Measurements from ENCODE around the gene SAMD4B.
"Not testable (repeated sequence)": the region's sequence is repeated elsewhere in the genome, so short reads cannot be mapped to it uniquely, and the experiment has no call there.

SAMD4B gene, protein sequence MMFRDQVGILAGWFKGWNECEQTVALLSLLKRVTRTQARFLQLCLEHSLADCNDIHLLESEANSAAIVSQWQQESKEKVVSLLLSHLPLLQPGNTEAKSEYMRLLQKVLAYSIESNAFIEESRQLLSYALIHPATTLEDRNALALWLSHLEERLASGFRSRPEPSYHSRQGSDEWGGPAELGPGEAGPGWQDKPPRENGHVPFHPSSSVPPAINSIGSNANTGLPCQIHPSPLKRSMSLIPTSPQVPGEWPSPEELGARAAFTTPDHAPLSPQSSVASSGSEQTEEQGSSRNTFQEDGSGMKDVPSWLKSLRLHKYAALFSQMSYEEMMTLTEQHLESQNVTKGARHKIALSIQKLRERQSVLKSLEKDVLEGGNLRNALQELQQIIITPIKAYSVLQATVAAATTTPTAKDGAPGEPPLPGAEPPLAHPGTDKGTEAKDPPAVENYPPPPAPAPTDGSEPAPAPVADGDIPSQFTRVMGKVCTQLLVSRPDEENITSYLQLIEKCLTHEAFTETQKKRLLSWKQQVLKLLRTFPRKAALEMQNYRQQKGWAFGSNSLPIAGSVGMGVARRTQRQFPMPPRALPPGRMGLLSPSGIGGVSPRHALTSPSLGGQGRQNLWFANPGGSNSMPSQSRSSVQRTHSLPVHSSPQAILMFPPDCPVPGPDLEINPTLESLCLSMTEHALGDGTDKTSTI

DNA sequence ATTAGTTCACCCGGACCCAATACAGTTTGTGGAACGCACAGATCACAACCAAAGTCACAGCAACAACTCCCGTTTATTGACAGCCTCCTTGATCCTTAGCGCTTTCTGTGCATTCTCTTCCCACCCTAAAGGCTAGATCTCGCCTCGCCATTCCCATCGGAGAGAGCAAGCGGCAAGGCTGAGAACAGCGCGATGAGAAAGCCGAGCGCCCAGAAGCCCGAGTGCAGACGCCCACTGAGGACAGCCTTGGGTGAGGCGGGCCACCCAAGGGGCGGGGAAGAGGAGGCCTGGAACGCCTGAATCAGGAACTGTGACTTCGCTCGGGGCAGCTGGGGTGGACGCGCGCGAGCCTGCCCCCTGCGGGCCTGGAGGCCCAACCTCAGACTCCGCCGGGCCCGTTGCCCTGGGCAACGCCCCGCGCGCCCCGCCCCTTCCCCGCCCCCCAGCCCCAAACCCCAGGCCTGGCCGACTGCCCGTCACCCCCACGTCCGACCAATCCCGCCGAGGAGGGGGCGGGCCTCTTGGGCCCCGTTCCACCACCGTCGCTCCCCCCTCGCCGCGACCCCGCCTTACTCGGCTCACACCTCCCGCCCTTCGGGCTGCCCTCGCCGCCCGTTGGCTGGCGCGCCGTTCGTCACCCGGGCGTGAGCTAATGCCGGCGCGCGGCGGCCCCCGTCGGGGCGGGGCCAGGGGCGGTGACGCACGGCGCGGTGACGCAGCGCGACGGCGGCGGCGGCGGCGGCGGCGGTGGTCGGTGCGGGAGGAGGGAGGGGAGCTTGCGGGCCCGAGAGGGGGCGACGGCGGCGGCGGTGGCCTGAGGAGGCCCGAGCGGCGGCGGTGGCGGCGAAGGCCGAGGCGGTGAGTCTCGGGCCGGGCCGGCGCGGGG, at the start of gene SAMD4B:
SAMD4B (plus strand) TSS at position 703 of the 886 bp plus-strand sequence. CDS start 14,473 bp downstream, outside the sequence.
- DNase-seq: peak; percentile 100

DNA sequence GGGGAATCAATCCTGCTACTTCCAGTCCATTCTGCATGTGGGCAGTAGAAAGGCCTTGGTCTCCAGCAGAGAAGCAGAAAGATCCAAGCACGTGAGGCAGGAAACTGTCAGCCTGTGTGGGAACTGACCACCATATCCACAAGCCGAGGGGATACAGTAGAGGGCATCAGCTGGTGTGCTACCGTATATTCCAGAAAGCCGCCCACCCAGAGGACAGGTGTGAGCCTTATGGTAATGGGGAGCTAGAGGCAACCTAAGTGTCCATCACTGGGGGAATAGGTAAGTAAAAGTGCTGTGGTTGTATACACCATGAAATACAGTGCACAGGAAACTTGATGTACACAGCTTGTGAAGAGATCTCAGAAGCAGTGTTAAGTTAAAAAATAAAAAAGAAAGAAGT, 48.8 kb upstream of the SAMD4B start:
- DNase-seq: no peak

DNA sequence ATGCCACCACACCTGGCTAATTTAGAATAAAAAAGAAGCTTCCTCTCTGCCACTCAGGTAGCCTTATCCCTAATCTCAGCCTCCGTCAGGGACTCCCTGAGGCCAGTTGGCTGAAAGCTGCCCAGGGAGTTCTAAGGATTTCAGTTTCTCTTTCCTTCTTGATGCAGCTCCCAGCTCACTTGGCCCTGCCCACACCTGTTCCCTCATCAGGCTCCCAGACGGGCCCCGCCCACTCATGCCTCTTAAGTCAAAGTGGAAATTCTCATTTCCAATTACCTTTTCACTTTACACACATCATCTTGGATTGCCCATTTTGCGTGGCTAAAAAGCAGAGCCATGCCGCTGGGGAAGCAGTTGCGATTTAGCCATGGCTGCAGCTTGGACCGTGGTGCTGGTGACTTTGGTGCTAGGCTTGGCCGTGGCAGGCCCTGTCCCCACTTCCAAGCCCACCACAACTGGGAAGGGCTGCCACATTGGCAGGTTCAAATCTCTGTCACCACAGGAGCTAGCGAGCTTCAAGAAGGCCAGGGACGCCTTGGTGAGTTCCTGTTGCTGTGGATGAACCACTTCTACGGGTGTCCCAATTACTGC, 46.1 kb upstream of the SAMD4B start, which contains the start of gene IFNL1:
IFNL1 (plus strand) TSS at position 353 of the 591 bp plus-strand sequence; CDS start at position 368, 15 bp downstream.
- DNase-seq: no peak

DNA sequence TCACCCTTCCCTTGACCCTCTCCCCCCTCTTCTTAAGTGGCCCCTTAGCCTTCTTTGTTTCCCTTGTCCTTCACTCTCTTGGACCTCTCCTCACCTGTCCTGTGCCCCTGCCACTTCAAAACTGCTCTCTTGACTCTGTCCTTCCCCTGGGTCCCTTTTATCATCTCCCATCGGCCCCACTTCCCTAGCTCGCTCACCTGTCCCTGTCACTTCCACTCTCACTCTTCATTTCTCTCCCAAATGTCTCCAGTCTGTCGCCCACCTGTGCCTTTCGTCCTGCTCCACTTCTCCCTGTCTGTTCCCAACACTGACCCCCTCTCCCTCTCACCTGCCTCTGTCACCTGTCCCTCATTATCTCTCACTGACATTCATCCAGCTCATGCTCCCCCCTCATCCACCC, 45.3 kb upstream of the SAMD4B start:
- DNase-seq: no peak

DNA sequence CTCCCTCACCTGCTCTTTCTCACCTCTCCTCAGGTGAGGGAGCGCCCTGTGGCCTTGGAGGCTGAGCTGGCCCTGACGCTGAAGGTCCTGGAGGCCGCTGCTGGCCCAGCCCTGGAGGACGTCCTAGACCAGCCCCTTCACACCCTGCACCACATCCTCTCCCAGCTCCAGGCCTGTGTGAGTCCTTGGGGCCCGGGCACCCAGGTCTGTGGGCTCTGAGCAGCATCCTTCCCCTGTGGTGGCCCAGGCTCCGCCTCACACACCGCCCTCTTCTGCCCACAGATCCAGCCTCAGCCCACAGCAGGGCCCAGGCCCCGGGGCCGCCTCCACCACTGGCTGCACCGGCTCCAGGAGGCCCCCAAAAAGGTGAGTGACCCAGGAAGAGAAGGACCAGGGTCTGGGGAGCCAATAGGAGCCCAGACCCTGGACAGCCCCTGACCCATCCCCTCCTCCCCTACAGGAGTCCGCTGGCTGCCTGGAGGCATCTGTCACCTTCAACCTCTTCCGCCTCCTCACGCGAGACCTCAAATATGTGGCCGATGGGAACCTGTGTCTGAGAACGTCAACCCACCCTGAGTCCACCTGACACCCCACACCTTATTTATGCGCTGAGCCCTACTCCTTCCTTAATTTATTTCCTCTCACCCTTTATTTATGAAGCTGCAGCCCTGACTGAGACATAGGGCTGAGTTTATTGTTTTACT, 44.1 kb upstream of the SAMD4B start:
- no peak for DNase-seq

DNA sequence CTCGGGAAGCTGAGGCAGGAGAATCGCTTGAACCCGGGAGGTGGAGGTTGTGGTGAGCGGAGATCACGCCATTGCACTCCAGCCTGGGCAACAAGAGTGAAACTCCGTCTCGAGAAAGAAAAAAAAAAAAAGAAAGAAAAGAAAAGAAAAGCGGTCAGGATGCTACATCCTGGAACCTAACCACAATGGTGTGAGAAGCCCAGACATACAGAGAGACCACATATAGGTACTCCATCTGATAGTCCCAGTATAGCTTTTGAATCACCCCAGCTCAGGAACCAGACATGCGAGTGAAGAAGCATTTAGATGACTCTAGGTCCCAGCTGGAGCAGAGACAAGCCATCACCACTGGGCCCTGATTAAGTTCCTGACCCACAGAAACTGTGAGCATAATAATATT, 42.8 kb upstream of the SAMD4B start:
- DNase-seq: no peak

DNA sequence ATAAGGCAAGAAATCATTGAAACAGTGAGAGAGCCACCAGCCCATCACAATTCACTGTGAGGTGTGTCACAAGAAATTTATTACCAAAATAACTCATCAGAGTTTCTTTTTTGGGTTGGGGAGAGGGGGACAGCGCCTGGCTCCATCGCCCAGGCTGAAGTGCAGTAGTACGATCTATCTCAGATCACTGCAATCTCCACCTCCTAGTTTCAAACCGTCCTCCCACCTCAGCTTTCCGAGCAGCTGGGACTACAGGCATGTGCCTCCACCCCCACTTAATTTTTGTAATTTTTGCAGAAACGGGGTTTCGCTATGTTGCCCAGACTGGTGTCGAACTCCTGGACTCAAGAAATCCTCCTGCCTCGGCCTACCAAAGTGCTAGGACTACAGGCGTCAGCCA, 42.4 kb upstream of the SAMD4B start:
- DNase-seq: no peak

DNA sequence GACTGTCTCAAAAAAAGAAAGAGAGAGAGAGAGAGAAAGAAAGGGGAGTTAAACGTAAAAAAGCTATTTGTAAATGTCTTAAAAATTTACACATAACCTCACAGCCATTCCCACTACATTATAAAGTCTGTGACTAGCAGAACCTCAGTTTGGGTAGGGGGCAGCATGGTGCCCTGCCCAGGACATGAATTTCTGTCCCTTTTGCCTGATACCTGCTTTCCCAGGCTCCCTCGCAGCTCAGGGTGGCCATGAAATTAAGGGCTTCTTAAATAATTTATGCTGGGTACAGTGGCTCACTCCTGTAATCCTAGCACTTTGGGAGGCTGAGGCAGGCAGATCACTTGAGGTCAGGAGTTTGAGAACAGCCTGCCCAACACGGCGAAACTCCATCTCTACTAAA, 41.2 kb upstream of the SAMD4B start:
- no peak for DNase-seq

DNA sequence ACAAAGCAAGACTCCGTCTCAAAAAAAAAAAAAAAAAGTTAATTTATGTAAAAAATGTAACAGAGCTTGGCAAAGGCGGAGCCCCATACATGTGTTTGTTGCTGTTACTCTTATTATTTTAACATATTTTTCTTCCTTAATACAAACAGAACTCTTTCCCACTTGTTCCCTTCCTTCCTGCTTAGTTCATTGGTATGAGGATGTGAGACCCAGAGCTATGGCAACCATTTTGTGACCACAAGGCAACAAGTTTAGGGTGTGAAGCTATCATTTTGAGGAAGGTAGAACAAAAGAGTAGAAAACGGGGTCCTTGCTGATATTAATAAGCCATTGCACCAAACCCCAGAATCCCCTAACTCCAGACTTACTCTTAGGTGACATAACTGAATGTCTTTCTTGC, 40.7 kb upstream of the SAMD4B start:
- DNase-seq: no peak

DNA sequence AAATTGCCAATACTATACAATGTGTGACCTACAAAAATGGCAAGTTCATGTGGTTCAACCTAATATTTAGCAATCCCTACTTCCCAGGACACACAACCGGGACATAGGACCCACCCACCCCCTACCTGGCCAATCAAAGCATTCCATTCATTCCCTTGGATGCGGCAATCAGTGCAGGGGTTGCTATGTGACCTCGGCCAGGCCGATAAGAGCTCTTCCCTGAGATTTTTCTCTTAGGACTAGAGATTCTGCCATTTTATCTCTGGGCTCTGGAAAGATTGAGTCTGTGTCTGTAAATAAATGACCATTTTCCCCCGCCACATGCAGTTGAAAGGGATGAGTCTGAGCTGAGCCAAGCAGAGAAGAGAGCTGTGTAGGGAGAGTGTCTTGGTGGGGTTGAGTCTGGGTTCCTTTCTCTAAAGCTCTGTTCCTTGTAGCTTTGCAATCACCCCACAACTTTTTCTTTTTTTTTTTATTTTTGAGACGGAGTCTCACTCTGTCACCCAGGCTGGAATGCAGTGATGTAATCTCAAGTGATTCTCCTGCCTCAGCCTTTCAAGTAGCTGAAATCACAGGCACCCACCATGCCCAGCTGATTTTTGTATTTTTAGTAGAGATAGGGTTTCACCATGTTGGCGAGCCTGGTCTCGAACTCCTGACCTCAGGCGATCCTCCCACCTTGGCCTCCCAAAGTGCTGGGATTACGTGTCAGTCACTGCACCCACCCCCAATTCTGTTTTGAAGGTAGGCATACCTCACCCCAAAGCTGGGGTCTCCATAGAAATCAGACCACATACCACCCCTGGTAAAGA, 38.6 kb upstream of the SAMD4B start:
- no peak for DNase-seq

DNA sequence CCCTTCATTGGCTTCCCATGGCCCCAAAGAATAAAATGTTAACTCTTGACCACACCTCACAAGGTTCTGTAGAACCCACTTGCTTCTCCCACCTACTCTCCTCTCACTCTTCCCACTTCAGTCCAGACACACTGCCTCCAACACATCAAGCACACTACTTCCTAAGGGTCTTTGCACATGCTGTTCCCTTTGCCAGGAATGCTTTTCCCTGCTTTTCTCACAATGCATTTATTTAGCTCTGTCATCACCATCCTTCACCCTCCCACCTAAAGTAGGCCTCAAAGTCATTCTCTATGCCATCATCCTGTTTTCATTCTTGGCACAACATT, 38.1 kb upstream of the SAMD4B start:
- no peak for DNase-seq

DNA sequence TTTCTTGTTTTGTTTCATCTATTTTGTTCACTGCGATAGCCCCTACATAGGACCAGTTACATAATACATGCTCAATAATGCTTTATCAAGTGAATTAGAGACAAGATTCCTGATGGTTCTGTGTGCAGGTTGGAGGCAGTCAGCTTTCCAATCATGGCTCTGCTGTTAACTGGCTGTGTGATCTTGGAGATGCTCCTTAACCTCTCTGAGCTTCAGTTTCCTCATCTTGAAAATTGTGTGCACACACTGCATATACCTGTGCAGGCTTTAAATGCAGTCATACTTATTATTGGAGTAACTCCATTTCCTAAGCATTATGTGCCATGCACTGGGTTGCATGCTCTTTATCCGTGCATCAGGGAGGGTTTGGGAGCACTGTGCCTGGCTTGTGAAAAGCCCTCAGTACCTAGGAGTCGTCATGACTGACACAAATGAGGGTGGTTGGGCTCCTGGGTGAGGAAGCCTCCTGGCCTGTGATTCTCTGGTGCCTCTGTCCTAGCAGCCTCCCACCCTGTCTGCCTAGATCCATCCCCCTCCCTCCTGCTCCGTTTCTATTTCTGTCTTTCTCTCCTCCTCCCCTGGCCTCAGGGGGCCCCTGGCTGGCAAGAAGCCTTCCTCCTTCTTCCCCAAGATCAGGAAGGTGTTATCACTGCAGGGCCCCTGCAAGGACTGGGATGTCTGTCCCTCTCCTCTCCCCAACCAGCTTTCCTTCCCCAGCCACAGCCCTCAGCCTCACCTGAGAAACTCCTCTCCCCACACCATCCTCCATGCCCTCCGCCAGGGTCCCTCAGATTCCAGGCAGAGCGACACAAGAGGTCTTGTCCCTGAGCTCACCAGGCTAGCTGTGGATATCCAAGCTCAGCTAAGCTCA, 37.3 kb upstream of the SAMD4B start:
- DNase-seq: no peak

DNA sequence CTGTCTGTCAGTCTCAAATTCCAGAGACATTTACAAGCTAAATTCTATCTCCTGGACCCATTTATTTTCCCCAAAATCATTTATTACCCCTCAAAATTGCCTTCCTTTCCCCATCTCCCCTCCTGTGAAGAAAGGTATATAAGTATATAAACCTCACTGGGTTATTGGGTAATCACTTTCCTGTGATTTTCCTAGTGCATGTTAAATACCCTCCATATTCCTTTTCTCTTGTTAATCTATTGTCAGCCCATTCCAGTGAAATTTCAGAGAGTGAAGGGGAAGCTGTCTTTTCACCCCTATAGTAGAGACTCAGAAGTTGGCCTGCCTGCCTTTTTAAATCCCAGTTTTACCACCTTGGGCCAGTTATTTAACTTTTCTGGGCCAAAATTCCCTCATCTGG, 36.1 kb upstream of the SAMD4B start:
- DNase-seq: no peak

DNA sequence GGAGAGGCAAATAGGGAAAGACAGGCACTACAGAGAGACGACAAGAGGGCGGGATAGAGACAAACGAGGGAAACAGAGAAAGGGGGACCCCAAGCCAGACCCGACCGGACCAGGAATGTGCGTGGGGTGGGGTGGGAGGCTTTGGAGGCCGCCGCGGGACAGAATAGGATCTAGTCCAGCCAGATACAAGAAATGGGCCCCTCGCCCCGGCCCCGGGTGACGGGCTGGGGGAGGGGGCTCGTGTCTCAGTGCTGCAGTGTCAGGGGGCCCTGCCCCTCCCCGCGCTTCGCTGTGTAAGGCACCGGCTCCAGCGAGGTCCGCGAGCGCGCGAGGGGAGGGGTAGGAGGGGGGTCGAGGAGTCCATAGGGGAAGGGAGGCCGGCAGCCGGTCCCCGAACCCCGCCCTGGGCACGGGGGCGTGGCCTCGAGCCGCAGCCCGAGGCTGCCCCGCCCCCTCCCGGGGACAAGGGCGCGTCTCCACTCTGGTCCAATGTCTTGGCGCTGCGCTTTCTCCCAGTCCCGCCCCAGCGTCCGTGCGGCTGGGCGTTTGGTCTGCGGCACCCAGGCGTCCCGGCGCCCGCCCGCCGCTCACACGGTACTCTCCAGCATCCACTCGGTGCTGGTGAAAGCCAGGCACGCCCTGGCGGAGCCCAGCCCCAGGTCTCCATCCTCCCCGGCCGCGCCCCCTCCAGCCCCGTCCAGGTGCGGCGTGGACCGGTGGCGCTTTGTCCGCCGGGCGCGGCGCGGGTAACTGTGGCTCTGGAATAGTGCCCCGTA, 35.0 kb upstream of the SAMD4B start:
- DNase-seq: no peak

DNA sequence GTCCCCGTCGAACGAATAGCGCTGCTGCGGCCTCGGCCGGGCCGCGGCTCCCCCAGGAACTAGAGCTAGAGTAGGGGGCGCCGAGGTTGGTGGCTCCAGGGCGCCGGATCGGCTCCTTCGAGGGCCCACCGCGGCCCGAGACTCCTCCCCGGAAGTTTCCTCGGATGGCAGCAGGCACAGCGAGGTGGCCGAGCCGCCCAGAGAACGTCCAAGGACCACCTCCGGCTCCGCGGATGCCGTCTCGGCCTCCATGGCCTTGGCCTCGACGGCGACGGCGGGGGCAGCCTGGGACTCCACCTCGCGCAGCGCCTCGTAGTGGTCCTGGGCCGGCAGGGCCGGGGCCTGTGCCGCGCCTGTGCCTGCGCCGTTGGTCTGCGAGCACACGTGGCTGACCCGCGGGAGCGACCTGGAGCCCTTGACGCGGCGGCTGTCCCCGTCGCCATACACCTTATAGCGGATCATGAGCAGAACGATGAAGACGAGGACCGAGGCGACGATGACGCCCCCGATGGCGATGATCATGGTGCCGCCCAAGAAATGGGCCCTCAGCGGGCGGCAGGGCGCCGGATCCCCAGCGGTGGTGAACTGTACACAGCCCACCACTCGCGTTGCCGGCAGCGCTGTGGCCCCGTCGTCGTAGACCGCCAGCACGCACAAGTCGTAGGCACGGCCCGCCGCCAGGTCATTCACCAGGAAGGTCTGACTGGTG, 34.2 kb upstream of the SAMD4B start:
- no peak for DNase-seq

DNA sequence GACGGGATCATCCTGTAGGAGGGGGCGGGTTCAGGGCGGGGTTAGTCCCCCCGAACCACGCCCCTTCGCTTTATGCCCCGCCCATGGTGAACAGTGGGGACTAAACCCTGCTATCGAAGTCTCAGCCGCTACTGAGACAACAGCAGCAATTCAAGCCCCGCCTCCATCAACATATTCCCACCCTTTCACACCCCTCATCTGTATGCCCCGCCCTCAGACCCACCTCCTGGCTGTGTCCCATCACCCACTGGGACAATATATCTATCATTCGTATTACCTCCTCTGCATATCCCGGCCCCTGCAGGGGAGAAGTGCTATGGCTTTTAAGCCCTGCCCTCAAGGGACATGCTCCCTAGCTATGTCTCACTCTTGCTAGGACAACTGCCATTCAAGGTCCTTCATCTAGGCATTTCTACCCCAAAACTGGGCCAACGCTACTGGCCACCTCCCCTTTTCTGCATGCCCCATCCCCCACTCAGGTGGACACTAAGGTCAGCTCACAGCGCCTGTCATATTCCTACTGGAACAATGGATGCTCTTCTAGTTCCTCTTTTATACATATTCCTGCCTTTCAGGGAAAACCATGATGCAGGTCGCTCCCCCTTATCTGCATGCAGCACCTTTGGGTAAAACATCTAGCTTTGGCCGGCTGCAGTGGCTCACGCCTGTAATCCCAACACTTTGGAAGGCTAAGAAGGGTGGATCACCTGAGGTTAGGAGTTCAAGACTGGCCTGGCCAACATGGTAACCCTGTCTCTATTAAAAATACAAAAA, 33.5 kb upstream of the SAMD4B start:
- no peak for DNase-seq

DNA sequence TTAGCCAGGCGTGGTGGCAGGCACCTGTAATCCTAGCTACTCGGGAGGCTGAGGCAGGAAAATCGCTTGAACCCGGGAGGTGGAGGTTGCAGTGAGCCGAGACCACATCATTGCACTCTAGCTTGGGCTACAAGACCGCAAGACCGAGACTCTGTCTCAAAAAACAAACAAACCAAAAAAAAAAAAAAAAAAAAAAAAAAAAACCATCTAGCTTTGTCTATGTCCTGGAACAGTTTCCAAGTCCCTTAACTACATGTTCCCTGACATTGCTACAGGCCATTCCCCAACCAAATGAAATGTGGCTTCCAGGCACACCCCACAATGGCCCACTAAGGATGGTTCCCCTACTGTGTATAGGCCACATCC, 32.9 kb upstream of the SAMD4B start:
- DNase-seq: not testable (repeated sequence)

Measured in activated naive CD4-positive, alpha-beta T cell treated with anti-CD3 and anti-CD28 coated beads, Interleukin-2, amount 50 U/mL, for 16 hours (primary cell).